Measurements from ENCODE around the gene SUMF1. TPM values are rescaled to one million over a fixed set of nuclear protein-coding genes. Genes with fewer than 3 reads are reported as not detected.

The SUMF1 gene
- total and polyA plus RNA-seq, 2 of the 13 experiments (the other 11 are each of a cell fraction or from before 2014, with no cell fraction given): 18.5 to 28.9 TPM

- TF ChIP-seq ZNF383 (CRISPR knock-in tag; IDR thresholded peaks at IDR 0.05; ENCODE audit: borderline replicate concordance): 0 out of 2 replicates have a peak, but pooled peaks have one; percentile 61
- TF ChIP-seq ZNF879 (CRISPR knock-in tag; IDR thresholded peaks at IDR 0.05): no peak
- TF ChIP-seq, protein P1, sequence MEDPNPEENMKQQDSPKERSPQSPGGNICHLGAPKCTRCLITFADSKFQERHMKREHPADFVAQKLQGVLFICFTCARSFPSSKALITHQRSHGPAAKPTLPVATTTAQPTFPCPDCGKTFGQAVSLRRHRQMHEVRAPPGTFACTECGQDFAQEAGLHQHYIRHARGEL (CRISPR knock-in tag; IDR thresholded peaks at IDR 0.05): no peak
- TF ChIP-seq, protein P2, sequence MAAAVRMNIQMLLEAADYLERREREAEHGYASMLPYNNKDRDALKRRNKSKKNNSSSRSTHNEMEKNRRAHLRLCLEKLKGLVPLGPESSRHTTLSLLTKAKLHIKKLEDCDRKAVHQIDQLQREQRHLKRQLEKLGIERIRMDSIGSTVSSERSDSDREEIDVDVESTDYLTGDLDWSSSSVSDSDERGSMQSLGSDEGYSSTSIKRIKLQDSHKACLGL (CRISPR knock-in tag; IDR thresholded peaks at IDR 0.05): peak; percentile 19; the same call in 1 of the 2 replicates
- no peak for TF ChIP-seq BRD4 (CRISPR knock-in tag; IDR thresholded peaks at IDR 0.05)
- TF ChIP-seq, protein P3, sequence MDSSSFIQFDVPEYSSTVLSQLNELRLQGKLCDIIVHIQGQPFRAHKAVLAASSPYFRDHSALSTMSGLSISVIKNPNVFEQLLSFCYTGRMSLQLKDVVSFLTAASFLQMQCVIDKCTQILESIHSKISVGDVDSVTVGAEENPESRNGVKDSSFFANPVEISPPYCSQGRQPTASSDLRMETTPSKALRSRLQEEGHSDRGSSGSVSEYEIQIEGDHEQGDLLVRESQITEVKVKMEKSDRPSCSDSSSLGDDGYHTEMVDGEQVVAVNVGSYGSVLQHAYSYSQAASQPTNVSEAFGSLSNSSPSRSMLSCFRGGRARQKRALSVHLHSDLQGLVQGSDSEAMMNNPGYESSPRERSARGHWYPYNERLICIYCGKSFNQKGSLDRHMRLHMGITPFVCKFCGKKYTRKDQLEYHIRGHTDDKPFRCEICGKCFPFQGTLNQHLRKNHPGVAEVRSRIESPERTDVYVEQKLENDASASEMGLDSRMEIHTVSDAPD (CRISPR knock-in tag; IDR thresholded peaks at IDR 0.05): no peak
- TF ChIP-seq POGK (CRISPR knock-in tag; conservative IDR thresholded peaks at IDR 0.05): peak; percentile 62; the same call in 1 of the 2 replicates
- TF ChIP-seq MIER3 (CRISPR knock-in tag; IDR thresholded peaks at IDR 0.05; ENCODE audit: borderline replicate concordance): peak; percentile 57; the same call in 1 of the 2 replicates
- no peak for TF ChIP-seq ETV5 (CRISPR knock-in tag; IDR thresholded peaks at IDR 0.05; ENCODE audit: borderline replicate concordance)
- no peak for TF ChIP-seq TEAD2 (CRISPR knock-in tag; IDR thresholded peaks at IDR 0.05)
- no peak for TF ChIP-seq ZNF629 (CRISPR knock-in tag; conservative IDR thresholded peaks at IDR 0.05)
- no peak for TF ChIP-seq ZNF761 (CRISPR knock-in tag; conservative IDR thresholded peaks at IDR 0.05)
- peak; percentile 79 for TF ChIP-seq ZNF501 (CRISPR knock-in tag; IDR thresholded peaks at IDR 0.05)
- TF ChIP-seq PAXIP1 (CRISPR knock-in tag; conservative IDR thresholded peaks at IDR 0.05): peak; percentile 58; the same call in 1 of the 2 replicates
- TF ChIP-seq, protein P4, sequence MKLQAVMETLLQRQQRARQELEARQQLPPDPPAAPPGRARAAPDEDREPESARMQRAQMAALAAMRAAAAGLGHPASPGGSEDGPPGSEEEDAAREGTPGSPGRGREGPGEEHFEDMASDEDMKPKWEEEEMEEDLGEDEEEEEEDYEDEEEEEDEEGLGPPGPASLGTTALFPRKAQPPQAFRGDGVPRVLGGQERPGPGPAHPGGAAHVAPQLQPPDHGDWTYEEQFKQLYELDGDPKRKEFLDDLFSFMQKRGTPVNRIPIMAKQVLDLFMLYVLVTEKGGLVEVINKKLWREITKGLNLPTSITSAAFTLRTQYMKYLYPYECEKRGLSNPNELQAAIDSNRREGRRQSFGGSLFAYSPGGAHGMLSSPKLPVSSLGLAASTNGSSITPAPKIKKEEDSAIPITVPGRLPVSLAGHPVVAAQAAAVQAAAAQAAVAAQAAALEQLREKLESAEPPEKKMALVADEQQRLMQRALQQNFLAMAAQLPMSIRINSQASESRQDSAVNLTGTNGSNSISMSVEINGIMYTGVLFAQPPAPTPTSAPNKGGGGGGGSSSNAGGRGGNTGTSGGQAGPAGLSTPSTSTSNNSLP (IDR thresholded peaks at IDR 0.05; ENCODE audit: low read depth, low read length): no peak
- no peak for TF ChIP-seq ZNF660 (CRISPR knock-in tag; IDR thresholded peaks at IDR 0.05; ENCODE audit: borderline replicate concordance, low read depth)
- peak; percentile 59 for TF ChIP-seq ZGPAT (CRISPR knock-in tag; IDR thresholded peaks at IDR 0.05)
These were observed 26.2 kb upstream of the SUMF1 start, which contains the start of gene ITPR1 (continued) for GRCh38 chr3:4493014-4493940.
